Thyroid gland (tissue), 4 donors: ENCODE data around the gene RIF1.

Source experiments
- POLR2A ChIP-seq, 2 donors: fragments of 450-650 bp; IDR thresholded peaks; one replicate each; pipeline ENCODE4 v1.6.1; 2017; ENCODE audit warnings: antibody characterized with exemption in 2 of 2, mild to moderate bottlenecking in 2 of 2, moderate library complexity in 1 of 2
- TF ChIP-seq, protein P1 (sequence below), 6 experiments: fragments of 200-600 bp in 3 of 6; fragments of 450-650 bp in 3 of 6; sonication (generic) in 3 of 6; IDR thresholded peaks; one replicate each; pipeline ENCODE4 v1.5.1; 2016 to 2019; ENCODE audit warnings: antibody characterized with exemption in 6 of 6, mild to moderate bottlenecking in 2 of 6, inconsistent platforms in 1 of 6, moderate library complexity in 1 of 6

- TF ChIP-seq, protein P1, sequence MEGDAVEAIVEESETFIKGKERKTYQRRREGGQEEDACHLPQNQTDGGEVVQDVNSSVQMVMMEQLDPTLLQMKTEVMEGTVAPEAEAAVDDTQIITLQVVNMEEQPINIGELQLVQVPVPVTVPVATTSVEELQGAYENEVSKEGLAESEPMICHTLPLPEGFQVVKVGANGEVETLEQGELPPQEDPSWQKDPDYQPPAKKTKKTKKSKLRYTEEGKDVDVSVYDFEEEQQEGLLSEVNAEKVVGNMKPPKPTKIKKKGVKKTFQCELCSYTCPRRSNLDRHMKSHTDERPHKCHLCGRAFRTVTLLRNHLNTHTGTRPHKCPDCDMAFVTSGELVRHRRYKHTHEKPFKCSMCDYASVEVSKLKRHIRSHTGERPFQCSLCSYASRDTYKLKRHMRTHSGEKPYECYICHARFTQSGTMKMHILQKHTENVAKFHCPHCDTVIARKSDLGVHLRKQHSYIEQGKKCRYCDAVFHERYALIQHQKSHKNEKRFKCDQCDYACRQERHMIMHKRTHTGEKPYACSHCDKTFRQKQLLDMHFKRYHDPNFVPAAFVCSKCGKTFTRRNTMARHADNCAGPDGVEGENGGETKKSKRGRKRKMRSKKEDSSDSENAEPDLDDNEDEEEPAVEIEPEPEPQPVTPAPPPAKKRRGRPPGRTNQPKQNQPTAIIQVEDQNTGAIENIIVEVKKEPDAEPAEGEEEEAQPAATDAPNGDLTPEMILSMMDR (IDR thresholded peaks at IDR 0.05), result no peak
- TF ChIP-seq POLR2A (IDR thresholded peaks at IDR 0.05), result no peak
These were observed 708 bp upstream of the RIF1 start for GRCh38 chr2:151408788-151409600.
